GM04503 (cell line): Measurements from ENCODE around the gene CDK16.
A peak's percentile ranks its signal among the peaks of the same experiment; 100 is the strongest.

Experiments
- DNase-seq: peaks from one replicate; pipeline ENCODE4 v3.0.0-alpha.2; 2012; ENCODE audit warnings: low read depth

The CDK16 gene

GRCh38 chrX:47228550-47229270 is 10.2 kb downstream of the CDK16 start:
- DNase-seq: no peak

GRCh38 chrX:47229427-47229826 is 10.9 kb downstream of the CDK16 start:
- no peak for DNase-seq

GRCh38 chrX:47230136-47230868 is 11.8 kb downstream of the CDK16 start:
- DNase-seq: no peak

- no peak for DNase-seq
Measured at GRCh38 chrX:47231167-47231566, 12.7 kb downstream of the CDK16 start.

GRCh38 chrX:47232197-47232802 is 13.8 kb downstream of the CDK16 start:
- DNase-seq: no peak

GRCh38 chrX:47232803-47233332 is 14.4 kb downstream of the CDK16 start, which contains the start of gene USP11:
TSS of gene USP11 (plus strand) at chrX:47233009. CDS start at chrX:47233044, 35 bp downstream.
- DNase-seq: no peak

GRCh38 chrX:47233333-47234113 is 15.0 kb downstream of the CDK16 start:
- DNase-seq: peak; percentile 79

- DNase-seq: no peak
Measured at GRCh38 chrX:47234583-47234982, 16.1 kb downstream of the CDK16 start.

- no peak for DNase-seq
Measured at GRCh38 chrX:47235691-47236103, 17.2 kb downstream of the CDK16 start.

- DNase-seq: no peak
Measured at GRCh38 chrX:47239199-47239598, 20.7 kb downstream of the CDK16 start.

GRCh38 chrX:47239898-47240545 is 21.5 kb downstream of the CDK16 start:
- no peak for DNase-seq

GRCh38 chrX:47240619-47241018 is 22.1 kb downstream of the CDK16 start:
- DNase-seq: no peak

- DNase-seq: no peak
Measured at GRCh38 chrX:47241201-47242011, 22.9 kb downstream of the CDK16 start.

- no peak for DNase-seq
Measured at GRCh38 chrX:47242321-47242720, 23.8 kb downstream of the CDK16 start.

GRCh38 chrX:47243351-47243750 is 24.9 kb downstream of the CDK16 start:
- no peak for DNase-seq

GRCh38 chrX:47244676-47245075 is 26.2 kb downstream of the CDK16 start:
- DNase-seq: no peak

GRCh38 chrX:47245156-47245555 is 26.7 kb downstream of the CDK16 start:
- DNase-seq: no peak

- no peak for DNase-seq
Measured at GRCh38 chrX:47247206-47247998, 28.9 kb downstream of the CDK16 start.

- DNase-seq: no peak
Measured at GRCh38 chrX:47247999-47248320, 29.5 kb downstream of the CDK16 start.

- no peak for DNase-seq
Measured at GRCh38 chrX:47248576-47248975, 30.1 kb downstream of the CDK16 start.
